GM18873 (cell line): ENCODE data around the gene ACAA2.

Experiments used
- ATAC-seq: cut with Tn5 transposase; IDR thresholded peaks from one replicate; pipeline ENCODE4 v1.9.1; 2021; ENCODE audit warnings: mild to moderate bottlenecking, moderate library complexity, moderate number of reproducible peaks; ENCODE audit not compliant: unreplicated experiment, low FRiP score

The ACAA2 gene

GRCh38 chr18:49745045-49746014 lies 68.0 kb downstream of the ACAA2 start:
- no peak for ATAC-seq

- ATAC-seq: no peak
These were observed 68.8 kb downstream of the ACAA2 start for GRCh38 chr18:49744376-49745008.

GRCh38 chr18:49743117-49743567 lies 70.2 kb downstream of the ACAA2 start:
- ATAC-seq: no peak

- no peak for ATAC-seq
These were observed 70.8 kb downstream of the ACAA2 start for GRCh38 chr18:49742316-49743116.

GRCh38 chr18:49739275-49739674 lies 74.1 kb downstream of the ACAA2 start:
- ATAC-seq: no peak

- ATAC-seq: no peak
These were observed 74.6 kb downstream of the ACAA2 start for GRCh38 chr18:49738721-49739120.

- ATAC-seq: no peak
These were observed 78.5 kb downstream of the ACAA2 start for GRCh38 chr18:49734836-49735235.

- no peak for ATAC-seq
These were observed 79.3 kb downstream of the ACAA2 start for GRCh38 chr18:49733896-49734585.

GRCh38 chr18:49733321-49733720 lies 80.0 kb downstream of the ACAA2 start:
- no peak for ATAC-seq
